GM18505 (cell line): ENCODE data around the gene PGAP3.

Source experiments
- ATAC-seq: cut with Tn5 transposase; IDR thresholded peaks from one replicate; pipeline ENCODE4 v1.9.1; 2021; ENCODE audit not compliant: unreplicated experiment
- POLR2A ChIP-seq: IDR thresholded peaks from 4 replicates; pipeline ENCODE4 v1.6.1; 2011; ENCODE audit warnings: borderline replicate concordance; ENCODE audit not compliant: insufficient read depth, insufficient read length; ENCODE audit errors: extremely low read depth

PGAP3 gene

GRCh38 chr17:39660397-39661385 is 27.2 kb downstream of the PGAP3 start:
- no peak for ATAC-seq
- TF ChIP-seq POLR2A = no peak

- ATAC-seq = no peak
- TF ChIP-seq POLR2A = no peak
Observed at GRCh38 chr17:39660011-39660360, 27.9 kb downstream of the PGAP3 start.

DNA sequence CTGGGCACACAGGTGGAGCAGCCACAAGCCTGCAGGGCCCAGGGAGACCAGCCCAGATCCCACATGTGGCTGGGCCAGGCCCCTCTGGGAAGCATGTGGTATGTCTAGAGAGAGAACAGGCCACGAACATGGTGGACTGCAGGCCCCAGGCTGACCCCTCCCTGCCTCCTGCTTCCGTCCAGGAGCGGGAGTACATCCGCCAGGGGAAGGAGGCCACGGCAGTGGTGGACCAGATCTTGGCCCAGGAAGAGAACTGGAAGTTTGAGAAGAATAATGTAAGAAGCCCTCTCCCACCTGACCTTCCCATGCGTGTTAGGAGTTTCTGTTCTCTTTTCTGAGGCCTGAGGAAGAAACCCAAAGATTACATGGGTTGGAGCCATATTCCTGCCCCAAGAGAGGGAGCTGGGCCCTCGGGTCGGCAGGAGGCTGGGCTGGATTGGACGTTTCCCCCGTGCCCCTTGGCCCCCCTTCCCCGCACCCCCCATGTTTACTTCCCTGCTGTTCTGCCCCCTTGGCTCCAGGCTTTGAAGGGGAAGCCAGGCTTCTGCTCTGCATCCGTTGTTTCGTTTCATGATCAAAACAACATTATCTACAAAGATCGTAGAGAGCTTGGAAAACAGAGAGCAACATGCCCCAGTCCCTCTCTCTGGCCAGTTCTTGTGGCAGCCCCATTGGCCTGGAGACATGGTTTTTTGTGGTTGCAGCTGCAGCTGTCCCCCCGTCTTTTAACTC is 28.4 kb downstream of the PGAP3 start:
- ATAC-seq = no peak
- no peak for TF ChIP-seq POLR2A

GRCh38 chr17:39658760-39659159 is 29.1 kb downstream of the PGAP3 start:
- no peak for TF ChIP-seq POLR2A
- no peak for ATAC-seq

DNA sequence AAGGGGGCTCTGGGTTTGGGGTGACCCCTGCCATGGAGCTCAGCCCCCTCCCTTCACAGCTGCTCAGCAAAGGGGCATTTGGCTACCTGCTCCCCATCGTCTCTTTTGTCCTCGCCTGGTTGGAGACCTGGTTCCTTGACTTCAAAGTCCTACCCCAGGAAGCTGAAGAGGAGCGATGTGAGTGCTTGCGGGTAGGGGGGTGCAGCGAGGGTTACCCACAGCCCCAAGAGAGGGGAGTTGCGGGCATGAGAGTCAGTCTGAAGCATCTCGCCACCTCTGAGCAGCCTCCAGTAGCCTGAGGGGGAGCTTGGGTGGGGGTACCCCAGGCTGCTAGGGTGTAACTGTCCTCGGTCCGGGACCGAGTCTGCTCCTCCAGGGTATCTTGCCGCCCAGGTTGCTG is 29.5 kb downstream of the PGAP3 start:
- TF ChIP-seq POLR2A = no peak
- ATAC-seq = no peak

GRCh38 chr17:39655105-39655504 is 32.8 kb downstream of the PGAP3 start:
- no peak for ATAC-seq
- TF ChIP-seq POLR2A = no peak

GRCh38 chr17:39653662-39654331 is 34.1 kb downstream of the PGAP3 start:
- no peak for ATAC-seq
- TF ChIP-seq POLR2A = no peak

- no peak for ATAC-seq
- no peak for TF ChIP-seq POLR2A
Observed at GRCh38 chr17:39653316-39653661, 34.6 kb downstream of the PGAP3 start.

- no peak for ATAC-seq
- TF ChIP-seq POLR2A = no peak
Observed at GRCh38 chr17:39652587-39653315, 35.1 kb downstream of the PGAP3 start.

GRCh38 chr17:39651923-39652586 is 35.8 kb downstream of the PGAP3 start:
- ATAC-seq = no peak
- TF ChIP-seq POLR2A = no peak

DNA sequence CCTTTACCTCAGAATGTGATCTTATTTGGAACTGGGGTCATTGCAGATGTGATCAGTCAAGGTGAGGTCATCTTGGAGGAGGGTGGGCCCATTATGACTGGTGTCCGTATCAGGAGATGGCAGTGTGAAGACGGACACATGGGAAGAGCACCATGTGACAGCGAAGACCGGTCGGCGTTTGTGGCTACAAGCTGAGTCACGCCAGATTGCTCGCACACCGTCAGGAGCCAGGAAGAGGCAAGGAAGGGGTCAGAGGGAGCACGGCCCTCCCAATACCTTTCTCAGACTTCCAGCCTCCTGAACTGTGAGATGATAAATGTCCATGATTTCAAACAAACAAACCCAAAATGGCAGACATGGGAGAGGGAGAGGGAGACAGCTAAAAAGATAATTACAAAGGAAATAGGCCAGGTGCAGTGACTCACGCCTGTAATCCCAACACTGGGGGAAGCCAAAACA is 37.7 kb downstream of the PGAP3 start:
- ATAC-seq = no peak
- no peak for TF ChIP-seq POLR2A

- no peak for ATAC-seq
- no peak for TF ChIP-seq POLR2A
Observed at GRCh38 chr17:39648616-39649366, 39.1 kb downstream of the PGAP3 start.
